A673 (cell line): ENCODE data around the gene DENND1A. TPM values are rescaled to one million over a fixed set of nuclear protein-coding genes. Genes with fewer than 3 reads are reported as not detected.

Experiments used
- BruUV-seq: library from RNA; stranded (reverse); fragments of 400-500 nt; replicated peaks from 2 replicates; lab custom pipeline; 2021; lab: Mats Ljungman, UMichigan
- CTCF ChIA-PET: fragments of 300-600 bp; sonication (Branson Sonifier 250); formaldehyde crosslinking; loops from one replicate; lab custom pipeline; 2022; ENCODE audit warnings: antibody characterized with exemption; lab: Charles Lee
- POLR2A ChIA-PET: fragments of 300-600 bp; sonication (Branson Sonifier 250); formaldehyde crosslinking; loops from one replicate; lab custom pipeline; 2022; ENCODE audit warnings: antibody characterized with exemption; ENCODE audit not compliant: low non-redundant PET; lab: Charles Lee
- DNase-seq: peaks from one replicate; pipeline ENCODE4 v3.0.0-alpha.2; 2015; ENCODE audit warnings: low spot score
- H3K27ac ChIP-seq: fragments of 200-600 bp; sonication (generic); 2 replicates; pipeline ENCODE4 v1.5.1; 2016; ENCODE audit warnings: mixed run types, low read depth, mild to moderate bottlenecking, mixed read lengths, antibody characterized with exemption, low read length; ENCODE audit not compliant: poor library complexity, severe bottlenecking
- H3K27me3 ChIP-seq: fragments of 200-600 bp; sonication (generic); replicated peaks from 2 replicates; pipeline ENCODE4 v1.6.1; 2017; ENCODE audit warnings: mixed run types, low read depth, mild to moderate bottlenecking, mixed read lengths, antibody characterized with exemption, low read length; ENCODE audit not compliant: insufficient read depth, poor library complexity
- H3K36me3 ChIP-seq: fragments of 200-600 bp; sonication (generic); 2 replicates; pipeline ENCODE4 v1.6.1; 2016; ENCODE audit warnings: mixed run types, mild to moderate bottlenecking, mixed read lengths, antibody characterized with exemption, low read length; ENCODE audit not compliant: insufficient read depth, poor library complexity, severe bottlenecking
- H3K4me1 ChIP-seq: fragments of 200-600 bp; sonication (generic); 2 replicates; pipeline ENCODE4 v1.6.1; 2017; ENCODE audit warnings: mixed run types, mild to moderate bottlenecking, mixed read lengths, antibody characterized with exemption, low read length; ENCODE audit not compliant: insufficient read depth, poor library complexity, severe bottlenecking
- H3K4me3 ChIP-seq: fragments of 200-600 bp; sonication (generic); 2 replicates; pipeline ENCODE4 v1.5.1; 2016; ENCODE audit warnings: low read depth, mixed run types, mild to moderate bottlenecking, mixed read lengths, low read length; ENCODE audit not compliant: poor library complexity, severe bottlenecking
- H3K9me3 ChIP-seq: fragments of 200-600 bp; sonication (generic); 2 replicates; pipeline ENCODE4 v1.6.1; 2016; ENCODE audit warnings: mixed run types, low read depth, mild to moderate bottlenecking, mixed read lengths, antibody characterized with exemption, low read length; ENCODE audit not compliant: poor library complexity, severe bottlenecking
- EZH2 ChIP-seq: fragments of 200-600 bp; sonication (generic); IDR thresholded peaks from 2 replicates; pipeline ENCODE4 v1.6.1; 2017; ENCODE audit warnings: borderline replicate concordance, low read depth, mild to moderate bottlenecking, mixed read lengths, antibody characterized with exemption, low read length; ENCODE audit not compliant: poor library complexity, severe bottlenecking
- intact Hi-C: fragments of 100-400 bp; cut with micrococcal nuclease; formaldehyde crosslinking; loops from one replicate; pipeline ENCODE4 v1.10.0; 2022; ENCODE audit not compliant: unreplicated experiment
- total RNA-seq: library from RNA; stranded (reverse); gene quantifications from 2 replicates; pipeline ENCODE4 v1.2.3, GENCODE V29; 2021
- TF ChIP-seq, protein P1 (sequence below): fragments of 300-800, 200-600 bp; sonication (generic); conservative IDR thresholded peaks from 2 replicates; pipeline ENCODE4 v1.5.1; 2017; ENCODE audit warnings: low read depth, mild to moderate bottlenecking, antibody characterized with exemption, low read length, moderate library complexity, mixed read lengths

The DENND1A gene
- total RNA-seq, 1 experiment from 2014 or later: 12.0 TPM

- ChIA-PET CTCF (no interaction called here), POLR2A (no interaction called here)
- no TSS peak for BruUV-seq
- Histone ChIP-seq H3K27ac (no peak overlapping the region), H3K4me3 (no peak overlapping the region), H3K4me1 (no peaks in the 10 kb centered on the region), H3K36me3 (no peaks in the 10 kb centered on the region), H3K27me3 (no peaks in the 10 kb centered on the region), H3K9me3 (no peaks in the 10 kb centered on the region)
- intact Hi-C loops: no loop called here
- no peak for TF ChIP-seq EZH2
- TF ChIP-seq, protein P1, sequence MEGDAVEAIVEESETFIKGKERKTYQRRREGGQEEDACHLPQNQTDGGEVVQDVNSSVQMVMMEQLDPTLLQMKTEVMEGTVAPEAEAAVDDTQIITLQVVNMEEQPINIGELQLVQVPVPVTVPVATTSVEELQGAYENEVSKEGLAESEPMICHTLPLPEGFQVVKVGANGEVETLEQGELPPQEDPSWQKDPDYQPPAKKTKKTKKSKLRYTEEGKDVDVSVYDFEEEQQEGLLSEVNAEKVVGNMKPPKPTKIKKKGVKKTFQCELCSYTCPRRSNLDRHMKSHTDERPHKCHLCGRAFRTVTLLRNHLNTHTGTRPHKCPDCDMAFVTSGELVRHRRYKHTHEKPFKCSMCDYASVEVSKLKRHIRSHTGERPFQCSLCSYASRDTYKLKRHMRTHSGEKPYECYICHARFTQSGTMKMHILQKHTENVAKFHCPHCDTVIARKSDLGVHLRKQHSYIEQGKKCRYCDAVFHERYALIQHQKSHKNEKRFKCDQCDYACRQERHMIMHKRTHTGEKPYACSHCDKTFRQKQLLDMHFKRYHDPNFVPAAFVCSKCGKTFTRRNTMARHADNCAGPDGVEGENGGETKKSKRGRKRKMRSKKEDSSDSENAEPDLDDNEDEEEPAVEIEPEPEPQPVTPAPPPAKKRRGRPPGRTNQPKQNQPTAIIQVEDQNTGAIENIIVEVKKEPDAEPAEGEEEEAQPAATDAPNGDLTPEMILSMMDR: no peak
- no peak for DNase-seq
These were observed 479.7 kb downstream of the DENND1A start for GRCh38 chr9:123450098-123450770.

DNA sequence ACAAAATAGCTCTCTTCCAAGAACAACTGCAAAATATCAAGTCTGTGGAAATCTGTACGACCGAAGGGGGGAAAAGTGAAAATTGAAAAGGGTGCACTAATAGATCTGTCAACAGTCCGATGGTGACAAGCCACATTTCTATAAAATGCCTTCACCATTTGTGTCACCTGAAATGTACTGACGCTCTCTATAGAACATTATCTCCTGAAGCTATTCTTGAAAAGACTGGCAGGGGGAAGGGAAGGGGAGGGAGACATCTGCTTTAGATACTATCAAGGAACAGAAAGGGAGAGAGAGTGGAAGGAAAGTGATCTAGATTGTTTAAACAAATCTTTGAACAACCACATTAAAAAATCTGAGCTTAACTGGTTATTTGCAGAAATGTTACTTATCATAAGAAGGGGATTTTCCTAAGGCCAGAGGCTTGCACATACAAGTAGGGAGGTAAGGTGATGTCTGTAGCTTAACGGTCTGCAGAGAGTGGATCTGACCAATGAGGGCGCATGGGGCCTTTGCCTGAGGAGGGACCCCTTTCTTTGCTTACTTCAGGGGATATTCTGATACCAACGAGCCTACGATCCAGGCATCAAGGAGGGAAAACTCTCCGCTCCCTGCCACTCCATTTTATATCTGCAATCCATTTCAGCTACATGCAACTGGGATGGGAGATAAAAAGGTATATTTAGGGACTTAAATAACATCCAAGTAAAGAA, 481.8 kb downstream of the DENND1A start:
- no peak overlapping the region for H3K27ac ChIP-seq
- DNase-seq: no peak
- H3K9me3 ChIP-seq: no peaks in the 10 kb centered on the region
- H3K27me3 ChIP-seq: no peaks in the 10 kb centered on the region
- intact Hi-C loops: no loop called here
- BruUV-seq: no TSS peak
- ChIA-PET CTCF (no interaction called here), POLR2A (no interaction called here)
- TF ChIP-seq EZH2: no peak
- TF ChIP-seq, protein P1: no peak
- H3K36me3 ChIP-seq: no peaks in the 10 kb centered on the region
- no peaks in the 10 kb centered on the region for H3K4me1 ChIP-seq
- H3K4me3 ChIP-seq: no peak overlapping the region

GRCh38 chr9:123445981-123446610, 483.8 kb downstream of the DENND1A start:
- Histone ChIP-seq H3K4me3 (no peak overlapping the region), H3K9me3 (no peaks in the 10 kb centered on the region), H3K27me3 (no peaks in the 10 kb centered on the region), H3K27ac (no peak overlapping the region), H3K4me1 (no peaks in the 10 kb centered on the region), H3K36me3 (no peaks in the 10 kb centered on the region)
- intact Hi-C loops: no loop called here
- TF ChIP-seq, protein P1: no peak
- no peak for TF ChIP-seq EZH2
- DNase-seq: no peak
- BruUV-seq: no TSS peak
- CTCF ChIA-PET: no interaction called here
- POLR2A ChIA-PET: no interaction called here
